BLaER1 treated with 17β-estradiol and CSF1 and Interleukin-3, amounts not matched to agents 10 nM and 100 nM (cell line): Measurements from ENCODE around the gene ALKBH7.
A peak's percentile ranks its signal among the peaks of the same experiment; 100 is the strongest.
"Not testable (repeated sequence)": the region's sequence is repeated elsewhere in the genome, so short reads cannot be mapped to it uniquely, and the experiment has no call there.

Experiments used
- H3K27ac ChIP-seq, 11 experiments: shearing (Covaris generic); formaldehyde crosslinking; 2 replicates each; pipeline ENCODE4 v1.8.1; 2022
- H3K27me3 ChIP-seq, 11 experiments: shearing (Covaris generic); formaldehyde crosslinking; 2 replicates each; pipeline ENCODE4 v1.8.1; 2022
- H3K36me3 ChIP-seq, 11 experiments: shearing (Covaris generic); formaldehyde crosslinking; 2 replicates each; pipeline ENCODE4 v1.8.1; 2022
- H3K4me1 ChIP-seq, 10 experiments: shearing (Covaris generic); formaldehyde crosslinking; 2 replicates each; pipeline ENCODE4 v1.8.1; 2022
- H3K4me2 ChIP-seq, 11 experiments: shearing (Covaris generic); formaldehyde crosslinking; 2 replicates each; pipeline ENCODE4 v1.8.1; 2022
- H3K4me3 ChIP-seq, 10 experiments: shearing (Covaris generic); formaldehyde crosslinking; 2 replicates each; pipeline ENCODE4 v1.8.1; 2022
- H3K9ac ChIP-seq, 11 experiments: shearing (Covaris generic); formaldehyde crosslinking; 2 replicates each; pipeline ENCODE4 v1.8.1; 2022
- H3K9me3 ChIP-seq, 11 experiments: shearing (Covaris generic); formaldehyde crosslinking; replicated peaks in 1 of 11; 2 replicates each; pipeline ENCODE4 v1.8.1; 2022
- H4K20me1 ChIP-seq, 11 experiments: shearing (Covaris generic); formaldehyde crosslinking; 2 replicates each; pipeline ENCODE4 v1.8.1; 2022
- Cebpa-rat ChIP-seq, 11 experiments: shearing (Covaris generic); IDR thresholded peaks; 2 replicates each; pipeline ENCODE4 v1.8.1; 2022

ALKBH7 gene

DNA sequence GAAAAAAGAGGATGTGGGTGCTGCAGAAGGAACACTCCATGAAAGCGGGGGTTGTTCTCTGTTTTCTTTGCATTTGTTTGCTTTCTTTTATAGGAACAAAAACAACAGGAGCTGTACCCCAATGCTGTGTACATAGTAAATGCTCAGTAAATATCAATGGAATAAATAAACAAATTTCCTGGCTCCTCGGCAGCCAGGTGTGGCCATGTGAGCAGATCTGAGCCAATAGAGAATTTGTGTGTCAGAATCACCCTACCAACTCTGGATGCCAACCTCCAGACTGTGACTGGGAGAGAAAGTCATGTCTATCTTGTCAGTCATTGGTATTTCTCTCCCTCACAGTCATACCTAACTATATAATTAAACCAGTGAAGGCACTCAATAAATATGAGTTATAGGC lies 21.9 kb upstream of the ALKBH7 start:
- Histone ChIP-seq H3K27me3 (no peaks in the 10 kb centered on the region), H3K4me2 (peak overlapping the region in 5 of 11 experiments; percentile 28 to 70 (median 37); a peak in 8 of 22 replicates), H3K9ac (no peak overlapping the region), H3K9me3 (peaks cover 0 to 26% (median 10%) of the 10 kb centered on the region in 11 experiments; a peak in 12 of 22 replicates), H3K4me3 (no peak overlapping the region), H4K20me1 (no peaks in the 10 kb centered on the region), H3K27ac (no peak overlapping the region), H3K36me3 (no peaks in the 10 kb centered on the region), H3K4me1 (peaks cover 0 to 6% (median 4%) of the 10 kb centered on the region in 10 experiments; a peak in 10 of 20 replicates)
- TF ChIP-seq Cebpa-rat (IDR thresholded peaks at IDR 0.05) = no peak

DNA sequence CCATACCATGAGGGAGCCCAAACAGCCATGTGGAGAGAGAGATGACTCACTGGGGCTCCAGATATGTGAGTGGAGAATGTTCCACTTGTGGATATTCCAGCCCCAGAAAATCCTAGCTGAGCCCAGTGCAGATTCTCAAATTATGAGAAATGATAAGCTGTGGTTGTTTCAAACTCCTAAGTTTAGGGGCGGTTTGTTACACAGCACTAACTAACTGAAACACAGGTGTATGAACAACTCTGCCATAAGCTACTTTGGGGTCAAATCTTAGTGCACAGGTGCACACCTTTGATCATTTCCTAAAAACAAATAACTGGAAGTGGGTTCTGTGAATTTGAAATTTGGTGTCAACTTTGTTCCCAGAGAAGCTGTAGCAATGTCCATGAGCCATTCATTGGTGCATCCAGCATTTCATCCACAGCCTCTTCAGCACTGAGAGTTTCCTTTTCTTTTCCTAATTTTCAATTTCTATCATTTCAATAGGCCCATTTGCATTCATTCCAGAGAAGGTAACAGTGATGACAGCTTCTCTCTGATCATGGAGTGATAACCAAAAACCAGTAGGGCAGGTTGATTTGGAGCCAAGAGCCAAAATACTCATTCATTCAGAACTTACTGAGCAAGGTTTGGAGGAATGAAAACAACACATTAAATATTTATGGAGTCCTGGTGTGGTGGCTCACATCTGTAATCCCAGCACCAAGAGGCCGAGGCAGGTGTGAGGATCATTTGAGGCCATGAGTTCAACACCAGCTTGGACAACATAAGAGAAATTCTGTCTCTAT lies 20.0 kb upstream of the ALKBH7 start:
- Histone ChIP-seq H3K4me2 (no peak overlapping the region), H4K20me1 (no peaks in the 10 kb centered on the region), H3K9me3 (peaks cover 0 to 26% (median 10%) of the 10 kb centered on the region in 11 experiments; a peak in 12 of 22 replicates), H3K4me1 (peaks cover 0 to 6% (median 4%) of the 10 kb centered on the region in 10 experiments; a peak in 10 of 20 replicates), H3K36me3 (no peaks in the 10 kb centered on the region), H3K27ac (no peak overlapping the region), H3K4me3 (no peak overlapping the region), H3K27me3 (no peaks in the 10 kb centered on the region), H3K9ac (no peak overlapping the region)
- TF ChIP-seq Cebpa-rat (IDR thresholded peaks at IDR 0.05) = no peak

DNA sequence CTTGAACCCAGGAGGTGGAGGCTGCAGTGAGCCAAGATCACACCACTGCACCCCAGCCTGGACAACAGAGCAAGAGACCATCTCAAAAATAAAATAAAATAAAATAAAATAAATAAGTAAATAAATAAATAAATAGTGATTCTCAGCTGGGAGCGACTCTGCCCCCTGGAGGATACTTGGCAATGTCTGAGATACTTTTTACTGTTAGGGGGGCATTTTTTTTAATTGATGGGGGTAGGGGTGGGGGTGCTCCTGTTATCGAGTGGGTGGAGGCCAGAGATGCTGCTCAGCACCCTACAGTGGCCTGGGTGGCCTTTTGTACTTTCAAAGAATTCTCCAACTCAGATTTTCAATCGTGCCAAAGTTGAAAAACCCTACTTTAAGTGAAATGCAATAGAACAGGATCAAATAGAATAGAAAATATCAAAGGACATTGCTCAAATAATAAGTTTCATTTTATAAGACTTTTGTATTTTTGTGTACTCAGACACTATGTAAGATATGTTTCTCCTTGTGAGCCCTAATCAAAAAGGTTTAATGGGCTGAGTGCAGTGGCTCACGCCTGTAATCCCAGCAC lies 18.4 kb upstream of the ALKBH7 start:
- Histone ChIP-seq H3K9ac (no peak overlapping the region), H3K9me3 (peaks cover 0 to 26% (median 10%) of the 10 kb centered on the region in 11 experiments; a peak in 12 of 22 replicates), H3K27ac (no peak overlapping the region), H3K27me3 (no peaks in the 10 kb centered on the region), H3K4me2 (no peak overlapping the region), H3K4me3 (no peak overlapping the region), H3K36me3 (no peaks in the 10 kb centered on the region), H4K20me1 (no peaks in the 10 kb centered on the region), H3K4me1 (peaks cover 0 to 6% (median 4%) of the 10 kb centered on the region in 10 experiments; a peak in 10 of 20 replicates)
- TF ChIP-seq Cebpa-rat (IDR thresholded peaks at IDR 0.05) = no peak

DNA sequence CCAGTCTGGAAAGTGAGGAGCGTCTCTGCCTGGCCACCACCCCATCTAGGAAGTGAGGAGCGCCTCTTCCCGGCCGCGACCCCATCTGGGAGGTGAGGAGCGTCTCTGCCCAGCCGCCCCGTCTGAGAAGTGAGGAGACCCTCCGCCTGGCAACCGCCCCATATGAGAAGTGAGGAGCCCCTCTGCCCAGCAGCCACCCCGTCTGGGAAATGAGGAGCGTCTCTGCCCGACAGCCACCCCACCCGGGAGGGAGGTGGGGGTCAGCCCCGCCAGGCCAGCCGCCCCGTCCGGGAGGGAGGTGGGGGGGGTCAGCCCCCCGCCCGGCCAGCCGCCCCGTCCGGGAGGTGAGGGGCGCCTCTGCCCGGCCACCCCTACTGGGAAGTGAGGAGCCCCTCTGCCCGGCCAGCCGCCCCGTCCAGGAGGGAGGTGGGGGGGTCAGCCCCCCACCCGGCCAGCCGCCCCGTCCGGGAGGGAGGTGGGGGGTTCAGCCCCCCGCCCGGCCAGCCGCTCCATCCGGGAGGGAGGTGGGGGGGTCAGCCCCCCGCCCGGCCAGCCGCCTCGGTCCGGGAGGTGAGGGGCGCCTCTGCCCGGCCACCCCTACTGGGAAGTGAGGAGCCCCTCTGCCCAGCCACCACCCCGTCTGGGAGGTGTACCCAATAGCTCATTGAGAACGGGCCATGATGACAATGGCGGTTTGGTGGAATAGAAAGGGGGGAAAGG lies 17.1 kb upstream of the ALKBH7 start:
- H3K9me3 ChIP-seq = peaks cover 0 to 26% (median 10%) of the 10 kb centered on the region in 11 experiments; a peak in 12 of 22 replicates
- not testable (repeated sequence) for H3K27ac ChIP-seq

DNA sequence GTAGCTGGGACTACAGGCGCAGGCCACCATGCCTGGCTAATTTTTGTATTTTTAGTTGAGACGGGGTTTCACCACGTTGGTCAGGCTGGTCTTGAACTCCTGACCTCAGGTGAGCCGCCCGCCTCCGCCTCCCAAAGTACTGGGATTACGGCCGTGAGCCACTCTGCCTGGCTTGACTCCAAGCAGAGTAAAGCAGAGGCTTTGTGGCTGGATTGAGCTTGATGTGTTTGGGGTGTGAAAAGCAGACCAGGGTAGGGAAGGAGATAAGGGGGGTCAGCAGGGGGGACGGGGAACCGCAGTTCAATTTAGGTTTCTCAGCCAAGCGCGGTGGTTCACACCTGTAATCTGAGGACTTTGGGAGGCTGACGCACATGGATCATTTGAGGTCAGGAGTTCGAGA lies 15.4 kb upstream of the ALKBH7 start:
- no peak overlapping the region for H3K27ac ChIP-seq
- peaks cover 0 to 2% (median under 1%) of the 10 kb centered on the region in 10 experiments; a peak in 11 of 20 replicates for H3K4me1 ChIP-seq
- peaks cover 0 to 25% (median 10%) of the 10 kb centered on the region in 11 experiments; a peak in 12 of 22 replicates for H3K9me3 ChIP-seq
- no peaks in the 10 kb centered on the region; a peak in 1 of 22 replicates for H4K20me1 ChIP-seq
- H3K4me3 ChIP-seq = no peak overlapping the region
- H3K27me3 ChIP-seq = no peaks in the 10 kb centered on the region
- H3K36me3 ChIP-seq = no peaks in the 10 kb centered on the region
- H3K9ac ChIP-seq = no peak overlapping the region
- TF ChIP-seq Cebpa-rat (IDR thresholded peaks at IDR 0.05) = no peak
- no peak overlapping the region for H3K4me2 ChIP-seq

More for the DNA sequence above, 17.1 kb upstream of the ALKBH7 start:
- not testable (repeated sequence) for H4K20me1 ChIP-seq, H3K9ac ChIP-seq, H3K4me1 ChIP-seq, H3K4me3 ChIP-seq, H3K36me3 ChIP-seq, H3K4me2 ChIP-seq, H3K27me3 ChIP-seq

DNA sequence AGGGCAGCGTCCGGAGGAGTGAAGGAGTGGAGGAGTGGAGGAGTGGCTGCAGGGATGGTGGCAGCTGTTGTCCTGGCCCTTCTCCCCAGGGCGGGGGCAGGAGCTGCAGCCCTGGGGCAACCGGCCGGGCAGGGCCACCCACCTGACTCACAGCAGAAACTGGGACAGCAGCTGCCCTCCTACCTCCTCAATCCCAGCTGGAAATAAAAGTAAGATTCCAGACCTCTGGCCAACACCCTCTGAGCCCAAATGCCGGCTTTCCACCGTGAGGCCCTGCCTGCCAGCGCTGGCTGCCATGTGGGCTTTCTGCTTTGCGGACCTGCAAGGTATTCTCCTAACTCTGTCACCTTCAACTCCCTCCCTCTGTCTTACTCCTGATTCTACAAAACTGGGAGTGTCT lies 14.6 kb upstream of the ALKBH7 start:
- H3K4me2 ChIP-seq = no peak overlapping the region
- H3K9me3 ChIP-seq = peaks cover 0 to 19% (median 9%) of the 10 kb centered on the region in 11 experiments; a peak in 10 of 22 replicates

DNA sequence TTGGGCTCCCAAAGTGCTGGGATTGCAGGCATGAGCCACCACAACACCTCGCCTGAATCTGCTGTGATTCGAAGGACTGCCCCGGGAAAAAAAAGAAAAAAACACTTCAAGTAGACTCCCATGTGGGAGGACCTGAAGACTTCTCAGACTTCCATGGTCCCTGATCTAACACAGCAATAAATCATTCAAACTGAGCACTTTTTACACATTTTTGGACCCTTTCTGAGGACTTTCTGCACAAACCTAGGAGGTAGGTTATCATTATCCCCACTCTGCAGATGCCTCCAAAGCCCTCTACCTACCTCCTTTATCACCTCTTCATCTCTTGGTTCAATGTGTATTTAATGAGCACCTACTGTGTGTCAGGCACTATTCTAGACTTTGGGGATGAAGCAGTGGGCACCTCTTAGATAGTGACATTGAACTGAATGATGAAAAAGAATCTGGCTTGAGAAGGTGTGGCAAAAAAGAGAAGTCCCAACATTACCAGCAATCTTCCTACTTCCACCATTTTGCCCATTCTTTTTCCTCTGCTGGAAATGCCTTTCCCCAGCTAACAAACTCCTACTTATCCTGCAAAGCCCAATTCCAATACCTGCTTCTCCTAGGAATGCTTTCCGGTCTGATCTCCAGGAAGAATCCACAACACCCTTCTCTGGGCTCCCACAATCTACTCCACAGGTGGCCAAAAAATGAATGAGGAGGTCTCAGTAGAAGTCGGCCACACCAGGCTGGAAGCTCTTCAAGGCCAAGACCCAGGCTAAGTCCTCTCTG lies 12.8 kb upstream of the ALKBH7 start:
- no peak for TF ChIP-seq Cebpa-rat (IDR thresholded peaks at IDR 0.05)
- Histone ChIP-seq H4K20me1 (peaks cover 0 to 5% (median 0%) of the 10 kb centered on the region in 11 experiments; a peak in 1 of 22 replicates), H3K9me3 (peaks cover 0 to 8% (median 1%) of the 10 kb centered on the region in 11 experiments; a peak in 9 of 22 replicates), H3K4me1 (peaks cover 13 to 17% (median 15%) of the 10 kb centered on the region in 10 experiments), H3K4me2 (no peak overlapping the region), H3K27ac (no peak overlapping the region), H3K9ac (no peak overlapping the region), H3K36me3 (peaks cover 7 to 21% (median 15%) of the 10 kb centered on the region in 11 experiments), H3K4me3 (no peak overlapping the region), H3K27me3 (no peaks in the 10 kb centered on the region)

More for the DNA sequence above, 14.6 kb upstream of the ALKBH7 start:
- H3K27ac ChIP-seq = no peak overlapping the region
- peaks cover 0 to 5% (median 0%) of the 10 kb centered on the region in 11 experiments; a peak in 1 of 22 replicates for H4K20me1 ChIP-seq
- H3K4me3 ChIP-seq = no peak overlapping the region
- H3K9ac ChIP-seq = no peak overlapping the region
- peaks cover 8 to 10% (median 9%) of the 10 kb centered on the region in 10 experiments for H3K4me1 ChIP-seq
- H3K36me3 ChIP-seq = peaks cover 0 to 4% (median 0%) of the 10 kb centered on the region in 11 experiments; a peak in 2 of 22 replicates
- H3K27me3 ChIP-seq = no peaks in the 10 kb centered on the region
- no peak for TF ChIP-seq Cebpa-rat (IDR thresholded peaks at IDR 0.05)

DNA sequence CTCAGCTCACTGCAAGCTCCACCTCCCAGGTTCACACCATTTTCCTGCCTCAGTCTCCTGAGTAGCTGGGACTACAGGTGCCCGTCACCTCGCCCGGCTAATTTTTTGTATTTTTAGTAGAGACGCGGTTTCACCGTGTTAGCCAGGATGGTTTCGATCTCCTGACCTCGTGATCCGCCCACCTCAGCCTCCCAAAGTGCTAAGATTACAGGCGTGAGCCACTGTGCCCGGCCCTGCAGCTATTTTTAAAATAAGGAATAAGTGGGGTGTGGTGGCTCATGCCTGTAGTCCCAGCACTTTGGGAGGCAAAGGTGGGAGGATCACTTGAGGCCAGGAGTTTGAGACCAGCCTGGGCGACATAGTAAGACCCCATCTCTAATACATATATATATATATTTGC lies 12.1 kb upstream of the ALKBH7 start:
- not testable (repeated sequence) for H3K27ac ChIP-seq, H3K27me3 ChIP-seq, H4K20me1 ChIP-seq, H3K9ac ChIP-seq, H3K9me3 ChIP-seq, H3K4me2 ChIP-seq
- Histone ChIP-seq H3K4me3 (0 out of 20 replicates have a peak overlapping the region, but pooled peaks of 1 of the 10 experiments have one; percentile 87), H3K4me1 (peaks cover 13 to 21% (median 15%) of the 10 kb centered on the region in 10 experiments), H3K36me3 (peaks cover 14 to 28% (median 22%) of the 10 kb centered on the region in 11 experiments)

DNA sequence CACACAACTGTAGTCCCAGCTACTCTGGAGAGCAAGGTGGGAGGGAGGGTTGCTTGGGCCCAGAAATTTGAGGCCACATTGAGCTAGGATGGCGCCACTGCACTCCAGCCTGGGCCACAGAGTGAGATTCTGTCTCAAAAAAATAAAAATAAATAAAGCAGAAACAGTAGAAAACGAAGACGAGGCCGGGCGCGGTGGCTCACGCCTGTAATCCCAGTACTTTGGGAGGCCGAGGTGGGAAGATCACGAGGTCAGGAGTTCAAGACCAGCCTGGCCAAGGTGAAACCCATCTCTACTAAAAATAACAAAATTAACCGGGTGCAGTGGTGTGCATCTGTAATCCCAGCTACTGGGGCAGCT lies 11.8 kb upstream of the ALKBH7 start:
- Histone ChIP-seq H3K27ac (peak overlapping the region in 9 of 11 experiments; percentile 74 to 89 (median 85); a peak in 15 of 22 replicates), H3K4me3 (peak overlapping the region; percentile 80 to 93 (median 86)), H3K4me2 (peak overlapping the region in 3 of 11 experiments; percentile 31 to 90 (median 45); a peak in 8 of 22 replicates), H3K36me3 (peaks cover 17 to 32% (median 26%) of the 10 kb centered on the region in 11 experiments), H3K9ac (peak overlapping the region in 9 of 11 experiments; percentile 82 to 93 (median 89); a peak in 14 of 22 replicates), H3K4me1 (peaks cover 13 to 21% (median 15%) of the 10 kb centered on the region in 10 experiments)
- H4K20me1 ChIP-seq, H3K9me3 ChIP-seq, H3K27me3 ChIP-seq: not testable (repeated sequence)
